Neural progenitor cell (in vitro differentiated cells): Measurements from ENCODE around the gene USP36.

Experiments
- EZH2 ChIP-seq: fragments of 200-600 bp; sonication (generic); IDR thresholded peaks from 2 replicates; pipeline ENCODE4 v1.6.1; 2017; ENCODE audit warnings: antibody characterized with exemption, mild to moderate bottlenecking, moderate library complexity
- EZH2phosphoT487 ChIP-seq: fragments of 200-600 bp; sonication (generic); IDR thresholded peaks from 2 replicates; pipeline ENCODE4 v1.6.1; 2017; ENCODE audit warnings: antibody characterized with exemption
- TF ChIP-seq, protein P1 (sequence below): fragments of 200-600 bp; sonication (generic); IDR thresholded peaks from 2 replicates; pipeline ENCODE4 v1.5.1; 2017; ENCODE audit warnings: antibody characterized with exemption, mild to moderate bottlenecking

DNA sequence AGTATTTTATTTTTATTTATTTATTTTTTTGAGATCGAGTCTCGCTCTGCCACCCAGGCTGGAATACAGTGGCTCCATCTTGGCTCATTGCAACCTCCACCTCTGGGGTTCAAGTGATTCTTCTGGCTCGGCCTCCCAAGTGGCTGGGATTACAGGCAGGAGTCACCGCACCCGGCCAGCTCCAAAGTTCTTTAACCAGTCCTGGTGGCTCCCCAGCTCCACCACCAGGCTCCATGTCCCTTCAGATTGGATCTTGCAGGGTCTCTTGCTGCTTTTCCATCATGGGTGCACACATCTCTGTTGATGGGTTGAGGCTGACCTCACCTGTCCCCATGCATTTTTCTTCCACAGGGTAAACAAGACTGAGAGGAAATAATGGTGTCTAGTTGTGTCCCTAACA lies 8.4 kb upstream of the USP36 start:
- TF ChIP-seq, protein P1, sequence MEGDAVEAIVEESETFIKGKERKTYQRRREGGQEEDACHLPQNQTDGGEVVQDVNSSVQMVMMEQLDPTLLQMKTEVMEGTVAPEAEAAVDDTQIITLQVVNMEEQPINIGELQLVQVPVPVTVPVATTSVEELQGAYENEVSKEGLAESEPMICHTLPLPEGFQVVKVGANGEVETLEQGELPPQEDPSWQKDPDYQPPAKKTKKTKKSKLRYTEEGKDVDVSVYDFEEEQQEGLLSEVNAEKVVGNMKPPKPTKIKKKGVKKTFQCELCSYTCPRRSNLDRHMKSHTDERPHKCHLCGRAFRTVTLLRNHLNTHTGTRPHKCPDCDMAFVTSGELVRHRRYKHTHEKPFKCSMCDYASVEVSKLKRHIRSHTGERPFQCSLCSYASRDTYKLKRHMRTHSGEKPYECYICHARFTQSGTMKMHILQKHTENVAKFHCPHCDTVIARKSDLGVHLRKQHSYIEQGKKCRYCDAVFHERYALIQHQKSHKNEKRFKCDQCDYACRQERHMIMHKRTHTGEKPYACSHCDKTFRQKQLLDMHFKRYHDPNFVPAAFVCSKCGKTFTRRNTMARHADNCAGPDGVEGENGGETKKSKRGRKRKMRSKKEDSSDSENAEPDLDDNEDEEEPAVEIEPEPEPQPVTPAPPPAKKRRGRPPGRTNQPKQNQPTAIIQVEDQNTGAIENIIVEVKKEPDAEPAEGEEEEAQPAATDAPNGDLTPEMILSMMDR: no peak
- TF ChIP-seq EZH2phosphoT487 (no peak), EZH2 (no peak)
